Rectal smooth muscle tissue (tissue), 1 donor: ENCODE measurements around the gene DUOX1.
"Not testable (repeated sequence)": the region's sequence is repeated elsewhere in the genome, so short reads cannot be mapped to it uniquely, and the experiment has no call there.

Experiments
- H3K27ac ChIP-seq: one replicate; pipeline ENCODE4 v1.7.0; 2013; ENCODE audit warnings: low read depth, low read length, inconsistent platforms
- H3K27me3 ChIP-seq: one replicate; pipeline ENCODE4 v1.7.0; 2013; ENCODE audit warnings: low read length; ENCODE audit not compliant: control insufficient read depth, insufficient read depth
- H3K36me3 ChIP-seq: one replicate; pipeline ENCODE4 v1.7.0; 2013; ENCODE audit warnings: low read length; ENCODE audit not compliant: control insufficient read depth, insufficient read depth
- H3K4me1 ChIP-seq: one replicate; pipeline ENCODE4 v1.7.0; 2013; ENCODE audit warnings: low read length; ENCODE audit not compliant: control insufficient read depth, insufficient read depth
- H3K4me3 ChIP-seq: one replicate; pipeline ENCODE4 v1.7.0; 2013; ENCODE audit warnings: low read length
- H3K9ac ChIP-seq: one replicate; pipeline ENCODE4 v1.7.0; 2013; ENCODE audit warnings: low read length

Gene DUOX1

DNA sequence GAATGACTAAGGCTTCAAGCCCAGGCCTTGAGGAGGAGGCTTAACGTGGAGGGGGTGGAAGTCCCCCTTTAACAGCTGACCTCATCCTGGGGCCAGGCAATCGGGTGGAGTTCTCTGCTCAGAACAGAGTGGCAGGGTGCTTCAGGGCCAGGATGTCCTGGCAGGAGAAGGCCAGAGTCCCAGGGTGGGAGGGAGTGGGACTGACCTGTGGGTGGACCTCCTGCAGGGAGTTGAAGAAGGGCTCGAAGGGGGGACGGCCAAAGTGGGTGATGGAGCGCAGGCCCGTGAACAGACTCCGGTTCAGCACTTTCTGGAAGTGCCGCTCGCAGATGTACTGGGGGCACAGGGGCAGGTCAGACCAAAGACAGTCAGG, 35.5 kb upstream of the DUOX1 start:
- Histone ChIP-seq H3K4me3 (no peak overlapping the region), H3K4me1 (no peaks in the 10 kb centered on the region), H3K27me3 (no peaks in the 10 kb centered on the region), H3K36me3 (no peaks in the 10 kb centered on the region), H3K27ac (no peak overlapping the region), H3K9ac (no peak overlapping the region)

DNA sequence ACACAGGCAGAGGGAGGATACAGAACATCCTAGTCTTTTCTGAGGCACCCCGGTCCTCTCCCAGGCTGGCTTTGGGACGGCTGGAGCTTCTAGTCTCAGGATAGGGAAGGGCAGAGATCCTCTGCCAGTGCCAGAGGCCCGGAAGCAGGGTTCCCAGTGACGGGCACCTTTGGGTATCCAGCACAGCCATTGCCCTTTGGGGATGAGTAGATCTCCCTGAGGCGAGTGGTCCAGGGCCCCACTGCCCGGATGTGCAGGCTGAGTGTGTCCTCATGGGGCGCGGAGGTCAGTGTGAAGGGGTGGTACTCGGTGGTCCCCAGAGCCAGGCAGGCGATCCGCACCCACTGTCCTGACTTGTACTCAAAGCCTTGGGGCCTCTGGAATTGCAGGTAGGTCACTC, 34.1 kb upstream of the DUOX1 start:
- no peak overlapping the region for H3K4me3 ChIP-seq
- H3K9ac ChIP-seq = no peak overlapping the region
- H3K36me3 ChIP-seq = no peaks in the 10 kb centered on the region
- no peaks in the 10 kb centered on the region for H3K27me3 ChIP-seq
- H3K4me1 ChIP-seq = no peaks in the 10 kb centered on the region
- no peak overlapping the region for H3K27ac ChIP-seq

GRCh38 chr15:45097466-45097865, 32.3 kb upstream of the DUOX1 start:
- no peak overlapping the region for H3K27ac ChIP-seq
- H3K27me3 ChIP-seq = no peaks in the 10 kb centered on the region
- H3K36me3 ChIP-seq = no peaks in the 10 kb centered on the region
- no peaks in the 10 kb centered on the region for H3K4me1 ChIP-seq
- no peak overlapping the region for H3K9ac ChIP-seq
- H3K4me3 ChIP-seq = no peak overlapping the region

DNA sequence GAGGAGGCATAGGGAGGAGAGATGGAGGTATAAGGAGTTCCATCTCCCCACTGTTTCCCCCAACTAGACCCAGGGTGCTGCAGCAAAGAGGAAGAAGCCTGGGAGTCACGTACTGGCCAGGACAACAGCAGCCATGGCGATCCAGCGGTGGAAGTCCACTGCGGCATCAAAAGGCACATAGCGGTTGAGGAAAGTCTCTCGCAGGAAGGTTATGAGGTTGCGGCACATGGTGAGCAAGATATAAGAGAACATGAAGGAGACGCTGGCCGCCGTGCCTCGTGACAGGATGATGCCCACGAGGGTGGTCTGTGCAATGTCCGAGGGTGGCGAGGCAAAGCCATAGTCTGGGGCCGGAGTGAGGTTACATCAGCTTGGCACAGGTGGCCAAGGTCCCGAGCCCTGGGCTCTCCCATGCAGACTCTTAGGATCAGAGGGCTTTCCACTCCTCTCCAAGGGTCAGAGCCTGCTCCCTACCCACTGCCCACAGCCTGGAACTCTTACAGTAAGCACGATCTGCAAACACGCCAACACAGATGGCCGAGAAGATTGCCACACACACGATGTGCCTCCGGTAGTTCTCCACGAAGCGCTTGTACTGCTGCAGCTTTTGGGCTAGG, 30.1 kb upstream of the DUOX1 start:
- H3K4me3 ChIP-seq = no peak overlapping the region

DNA sequence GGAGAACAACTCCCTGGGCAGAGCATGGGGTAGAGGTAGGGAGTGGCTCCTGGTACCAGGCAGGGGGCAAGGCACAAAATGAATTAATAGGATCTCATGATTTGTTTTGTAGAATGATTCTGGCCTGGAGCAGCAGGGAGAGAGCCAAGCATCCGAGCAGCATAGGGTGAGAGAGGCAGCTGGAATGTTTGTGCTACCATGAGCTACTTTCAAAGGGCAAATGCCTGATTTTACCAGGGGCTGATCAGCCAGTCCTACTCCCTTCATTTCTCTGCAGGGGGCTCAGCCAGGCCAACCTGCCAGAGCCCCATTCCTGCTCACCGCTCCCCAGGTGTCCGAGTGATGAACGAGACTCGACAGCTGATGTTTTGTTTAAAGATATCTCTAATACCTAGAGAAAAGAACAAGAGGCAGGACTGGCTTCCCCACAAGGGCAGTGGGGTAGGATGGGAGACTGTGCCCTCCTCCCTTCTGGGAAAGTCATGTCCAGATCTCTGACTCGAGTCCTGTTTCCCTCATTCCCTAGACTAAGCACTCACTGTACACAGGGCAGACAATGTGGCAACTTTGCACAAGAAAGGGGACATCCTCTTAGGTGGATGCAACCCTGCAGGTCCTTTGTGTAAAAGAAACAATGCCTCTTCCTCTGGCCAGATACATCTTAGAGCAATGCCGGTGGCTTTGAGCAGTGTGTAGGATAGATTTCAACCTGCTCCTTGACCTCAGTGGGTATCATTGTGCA, 28.7 kb upstream of the DUOX1 start:
- H3K9ac ChIP-seq = no peak overlapping the region
- H3K27me3 ChIP-seq = peaks cover 1% of the 10 kb centered on the region
- no peaks in the 10 kb centered on the region for H3K4me1 ChIP-seq
- H3K36me3 ChIP-seq = no peaks in the 10 kb centered on the region
- no peak overlapping the region for H3K4me3 ChIP-seq
- H3K27ac ChIP-seq = no peak overlapping the region

More for the DNA sequence above, 30.1 kb upstream of the DUOX1 start:
- H3K4me1 ChIP-seq = no peaks in the 10 kb centered on the region
- H3K27me3 ChIP-seq = no peaks in the 10 kb centered on the region
- no peak overlapping the region for H3K27ac ChIP-seq
- H3K9ac ChIP-seq = no peak overlapping the region
- no peaks in the 10 kb centered on the region for H3K36me3 ChIP-seq

DNA sequence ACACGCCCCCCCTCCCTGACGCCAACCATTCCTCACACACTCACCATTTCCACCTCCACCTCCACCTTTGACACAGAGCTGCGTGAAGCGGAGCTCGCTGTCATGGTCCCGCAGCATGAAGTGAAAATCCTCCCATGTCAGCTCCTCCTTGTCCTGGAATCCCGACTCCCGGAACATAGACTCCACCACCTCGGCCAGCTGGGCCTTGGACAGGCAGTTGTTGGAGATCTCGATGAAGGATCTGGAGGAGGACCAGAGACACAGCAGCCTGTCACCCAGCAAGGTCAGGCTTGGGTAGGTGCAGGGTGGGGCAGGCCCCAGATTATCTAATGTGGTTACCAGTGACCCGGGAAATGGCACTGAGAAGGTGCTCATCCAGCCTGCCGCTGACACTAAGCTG, 28.0 kb upstream of the DUOX1 start:
- no peaks in the 10 kb centered on the region for H3K4me1 ChIP-seq
- H3K27me3 ChIP-seq = peaks cover 2% of the 10 kb centered on the region
- no peak overlapping the region for H3K4me3 ChIP-seq
- H3K9ac ChIP-seq = no peak overlapping the region
- H3K36me3 ChIP-seq = no peaks in the 10 kb centered on the region
- H3K27ac ChIP-seq = no peak overlapping the region

DNA sequence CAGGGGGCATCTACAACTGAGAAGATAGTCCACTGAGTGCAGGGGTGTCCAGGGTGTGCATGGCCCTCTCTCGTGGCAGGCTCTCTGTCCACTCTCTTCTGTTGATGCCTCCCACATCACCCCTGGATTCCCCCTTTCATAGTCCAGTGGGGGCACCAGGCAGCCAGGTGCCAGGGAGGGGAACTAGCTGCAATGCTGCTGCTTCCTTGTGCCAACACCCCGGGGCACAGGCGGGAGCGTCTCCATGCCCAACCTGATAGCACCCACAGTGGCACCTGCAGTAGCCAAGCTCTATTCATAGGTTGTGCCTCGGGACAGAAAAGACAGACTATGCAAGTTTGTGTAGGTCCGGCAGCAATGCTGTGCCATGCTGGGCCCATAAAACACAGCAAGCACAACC, 27.6 kb upstream of the DUOX1 start:
- Histone ChIP-seq H3K4me1 (no peaks in the 10 kb centered on the region), H3K4me3 (no peak overlapping the region)

DNA sequence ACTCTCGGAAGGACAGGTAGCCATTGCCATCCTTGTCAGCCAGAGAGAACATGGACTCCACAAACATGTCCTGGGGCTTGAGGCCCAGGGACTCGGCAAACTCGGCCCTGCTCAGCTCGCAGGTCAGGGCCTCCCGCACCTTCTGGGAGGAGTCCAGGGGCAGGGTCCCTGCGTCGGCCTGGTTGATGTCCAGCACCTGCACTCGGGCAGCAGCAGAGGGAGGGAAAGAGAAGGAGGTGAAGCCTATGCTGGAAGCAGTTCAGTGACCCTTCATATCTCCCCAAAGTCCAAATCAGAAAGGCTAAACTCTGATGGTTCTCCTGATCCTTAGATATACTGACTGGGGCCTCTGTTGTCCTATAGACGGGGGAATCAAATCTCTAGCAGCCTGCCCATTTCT, 25.6 kb upstream of the DUOX1 start:
- not testable (repeated sequence) for H3K27ac ChIP-seq, H3K4me1 ChIP-seq, H3K9ac ChIP-seq, H3K27me3 ChIP-seq, H3K4me3 ChIP-seq, H3K36me3 ChIP-seq

More for the DNA sequence above, 27.6 kb upstream of the DUOX1 start:
- H3K27me3 ChIP-seq = peaks cover 2% of the 10 kb centered on the region
- H3K36me3 ChIP-seq = no peaks in the 10 kb centered on the region
- no peak overlapping the region for H3K9ac ChIP-seq
- no peak overlapping the region for H3K27ac ChIP-seq

- Histone ChIP-seq H3K4me3 (no peak overlapping the region), H3K4me1 (no peaks in the 10 kb centered on the region), H3K27ac (no peak overlapping the region), H3K27me3 (peaks cover 6% of the 10 kb centered on the region), H3K9ac (no peak overlapping the region), H3K36me3 (no peaks in the 10 kb centered on the region)
Measured at GRCh38 chr15:45105586-45105985, 24.2 kb upstream of the DUOX1 start.

GRCh38 chr15:45106002-45106790, 23.6 kb upstream of the DUOX1 start:
- no peak overlapping the region for H3K4me3 ChIP-seq
- no peak overlapping the region for H3K27ac ChIP-seq
- no peaks in the 10 kb centered on the region for H3K4me1 ChIP-seq
- peaks cover 6% of the 10 kb centered on the region for H3K27me3 ChIP-seq
- H3K9ac ChIP-seq = no peak overlapping the region
- no peaks in the 10 kb centered on the region for H3K36me3 ChIP-seq

DNA sequence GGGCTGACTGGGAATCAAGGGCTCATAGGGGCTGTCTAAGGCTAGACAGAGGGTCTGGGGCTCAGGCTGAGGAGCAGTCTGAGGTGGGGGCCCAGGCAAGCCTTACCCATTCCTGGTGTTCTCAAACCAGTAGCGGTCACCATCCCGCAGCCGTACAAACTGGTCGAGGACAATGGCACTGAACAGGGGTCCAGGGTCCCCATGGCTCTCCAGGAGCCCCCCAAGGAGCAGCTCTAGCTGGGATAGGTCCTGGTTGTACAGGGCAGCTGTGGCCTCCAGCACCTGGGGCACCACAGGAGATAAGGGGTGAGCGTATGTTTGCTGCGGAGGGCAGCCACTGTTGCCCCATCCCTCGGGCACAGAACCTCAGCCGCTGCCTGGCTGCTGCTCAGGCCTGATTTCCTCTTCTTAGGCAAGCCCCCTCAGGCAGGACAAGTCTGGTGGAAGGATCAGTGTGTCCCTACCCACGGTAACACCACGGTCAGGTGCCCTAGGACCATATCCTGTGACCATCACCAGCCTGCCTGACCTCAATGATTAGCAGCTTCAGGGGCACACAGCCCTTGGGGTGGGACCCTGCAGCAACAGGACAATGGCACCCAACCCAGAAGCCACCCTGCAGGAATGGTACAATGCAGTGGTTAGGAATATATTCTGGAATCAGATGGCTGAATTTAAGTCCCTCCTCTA, 21.7 kb upstream of the DUOX1 start:
- no peak overlapping the region for H3K9ac ChIP-seq
- no peaks in the 10 kb centered on the region for H3K4me1 ChIP-seq
- peaks cover 17% of the 10 kb centered on the region for H3K27me3 ChIP-seq
- H3K36me3 ChIP-seq = no peaks in the 10 kb centered on the region
- H3K4me3 ChIP-seq = no peak overlapping the region
- H3K27ac ChIP-seq = no peak overlapping the region

DNA sequence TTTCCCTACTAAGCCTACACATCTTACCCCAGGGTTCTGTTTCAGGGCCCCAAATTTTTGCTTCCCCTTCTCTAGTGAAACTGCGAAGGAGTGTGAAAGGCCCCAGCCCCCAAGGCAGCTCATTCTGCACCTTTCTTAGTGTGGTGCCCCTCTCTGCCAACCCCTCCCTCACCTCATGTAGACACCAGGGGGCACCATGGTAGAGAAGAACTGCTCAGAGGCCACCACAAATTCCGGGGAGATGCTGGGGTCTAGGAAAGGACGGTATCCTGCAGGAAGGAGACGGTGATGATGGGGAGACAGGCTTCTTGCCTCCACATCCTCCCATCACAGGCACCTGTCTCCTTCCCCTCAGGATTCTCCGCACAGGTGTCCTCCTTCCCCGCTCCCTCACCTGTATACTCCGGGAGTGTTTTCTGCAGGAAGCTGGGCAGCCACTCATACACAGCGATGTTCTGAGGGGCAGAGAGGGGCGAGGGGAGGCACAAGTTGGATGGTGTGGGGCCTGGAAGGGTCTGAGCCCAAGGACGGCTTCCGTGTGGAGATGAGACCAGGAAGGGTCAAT, 19.5 kb upstream of the DUOX1 start:
- H3K27me3 ChIP-seq = peaks cover 33% of the 10 kb centered on the region
- no peaks in the 10 kb centered on the region for H3K36me3 ChIP-seq
- H3K9ac ChIP-seq = no peak overlapping the region
- H3K27ac ChIP-seq = no peak overlapping the region
- no peak overlapping the region for H3K4me3 ChIP-seq
- no peaks in the 10 kb centered on the region for H3K4me1 ChIP-seq
